Calu3 (cell line): ENCODE measurements around the gene VPS25. TPM values are rescaled to one million over a fixed set of nuclear protein-coding genes. Genes with fewer than 3 reads are reported as not detected.
A peak's percentile ranks its signal among the peaks of the same experiment; 100 is the strongest.

ENCODE experiments used
- BruUV-seq: library from RNA; stranded (reverse); fragments of 400-500 nt; replicated peaks from 2 replicates; lab custom pipeline; 2021; lab: Mats Ljungman, UMichigan
- CTCF ChIA-PET: fragments of 300-600 bp; sonication (Branson Sonifier 250); formaldehyde crosslinking; loops from one replicate; lab custom pipeline; 2022; ENCODE audit warnings: antibody characterized with exemption; lab: Charles Lee
- DNase-seq: peaks from one replicate; pipeline ENCODE4 v3.0.0; 2022
- H3K27ac Mint-ChIP-seq: one replicate; pipeline ENCODE4 v1.8.0; 2022; ENCODE audit warnings: mixed read lengths; ENCODE audit not compliant: unreplicated experiment
- H3K27me3 Mint-ChIP-seq: one replicate; pipeline ENCODE4 v1.8.0; 2022; ENCODE audit warnings: mixed read lengths; ENCODE audit not compliant: unreplicated experiment
- H3K36me3 Mint-ChIP-seq: one replicate; pipeline ENCODE4 v1.8.0; 2022; ENCODE audit warnings: mild to moderate bottlenecking, moderate library complexity, mixed read lengths; ENCODE audit not compliant: insufficient read depth, unreplicated experiment
- H3K4me1 Mint-ChIP-seq: one replicate; pipeline ENCODE4 v1.8.0; 2022; ENCODE audit warnings: mild to moderate bottlenecking, low read depth, mixed read lengths; ENCODE audit not compliant: unreplicated experiment
- H3K4me3 Mint-ChIP-seq: one replicate; pipeline ENCODE4 v1.8.0; 2022; ENCODE audit warnings: mild to moderate bottlenecking, low read depth, moderate library complexity, mixed read lengths; ENCODE audit not compliant: unreplicated experiment
- H3K9me3 Mint-ChIP-seq: one replicate; pipeline ENCODE4 v1.8.0; 2022; ENCODE audit warnings: low read depth, mixed read lengths; ENCODE audit not compliant: unreplicated experiment
- CTCF ChIP-seq: fragments of 200-600 bp; IDR thresholded peaks from one replicate; pipeline ENCODE4 v1.8.0; 2022; ENCODE audit warnings: antibody characterized with exemption; ENCODE audit not compliant: unreplicated experiment
- intact Hi-C: fragments of 100-400 bp; cut with micrococcal nuclease; formaldehyde crosslinking; loops from one replicate; pipeline ENCODE4 v1.10.0; 2022; ENCODE audit not compliant: unreplicated experiment
- total RNA-seq: library from RNA; stranded (reverse); gene quantifications from 2 replicates; pipeline ENCODE4 v1.2.3, GENCODE V29; 2022

The VPS25 gene
- total RNA-seq, 1 experiment from 2014 or later = 93.9 TPM

DNA sequence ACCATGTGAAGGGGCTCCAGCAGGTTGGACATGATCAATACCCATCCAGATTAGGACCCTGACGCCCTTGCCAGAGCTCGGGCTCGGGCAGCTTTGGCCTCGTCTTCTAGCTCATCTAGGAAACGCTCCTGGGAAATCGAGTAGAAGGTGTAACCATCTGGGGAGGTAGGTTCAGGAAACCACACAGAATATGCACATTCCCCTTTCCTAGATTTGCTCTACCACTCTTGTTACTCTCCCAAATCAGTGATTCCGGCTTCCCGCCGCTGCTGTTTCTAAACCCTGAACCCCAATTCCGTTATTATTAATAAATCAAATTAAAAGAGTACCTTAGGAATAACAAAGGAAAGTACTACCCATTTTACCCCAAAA lies 24.7 kb downstream of the VPS25 start:
- peaks cover 17% of the 10 kb centered on the region for H3K27me3 Mint-ChIP-seq
- intact Hi-C loops = no loop called here
- TF ChIP-seq CTCF = no peak
- peaks cover 21% of the 10 kb centered on the region for H3K4me1 Mint-ChIP-seq
- no peaks in the 10 kb centered on the region for H3K9me3 Mint-ChIP-seq
- no peak for DNase-seq
- peak overlapping the region; percentile 86 for H3K4me3 Mint-ChIP-seq
- no TSS peak for BruUV-seq
- CTCF ChIA-PET = interaction anchor here (0.9 to 1.5 kb wide), 5 partner anchors 22 to 219 kb away, joined by 3 to 5 read pairs (median 3); partner anchors contain the start of genes BECN1 and VPS25
- peaks cover 36% of the 10 kb centered on the region for H3K36me3 Mint-ChIP-seq
- H3K27ac Mint-ChIP-seq = peak overlapping the region; percentile 73

- no peak for TF ChIP-seq CTCF
- no peaks in the 10 kb centered on the region for H3K9me3 Mint-ChIP-seq
- peaks cover 17% of the 10 kb centered on the region for H3K27me3 Mint-ChIP-seq
- DNase-seq = peak; percentile 95
- H3K4me1 Mint-ChIP-seq = peaks cover 21% of the 10 kb centered on the region
- no TSS peak for BruUV-seq
- H3K36me3 Mint-ChIP-seq = peaks cover 36% of the 10 kb centered on the region
- intact Hi-C loops = no loop called here
- H3K4me3 Mint-ChIP-seq = peak within 1 kb of the TSS; percentile 86
- CTCF ChIA-PET = interaction anchor here (0.6 to 1.5 kb wide), 7 partner anchors 21 to 220 kb away, joined by 3 to 6 read pairs (median 3); partner anchors contain the start of genes BECN1 and VPS25
- peak within 1 kb of the TSS; percentile 73 for H3K27ac Mint-ChIP-seq
Observed at GRCh38 chr17:42798383-42799380, 25.4 kb downstream of the VPS25 start, which contains the start of the genes CNTD1 and COA3. Gene CNTD1, plus strand, starts transcription at chr17:42798861. Its CDS starts 207 bp downstream, at chr17:42799068. Gene COA3, minus strand, starts transcription at chr17:42798704. Its CDS starts 23 bp downstream, at chr17:42798681.

DNA sequence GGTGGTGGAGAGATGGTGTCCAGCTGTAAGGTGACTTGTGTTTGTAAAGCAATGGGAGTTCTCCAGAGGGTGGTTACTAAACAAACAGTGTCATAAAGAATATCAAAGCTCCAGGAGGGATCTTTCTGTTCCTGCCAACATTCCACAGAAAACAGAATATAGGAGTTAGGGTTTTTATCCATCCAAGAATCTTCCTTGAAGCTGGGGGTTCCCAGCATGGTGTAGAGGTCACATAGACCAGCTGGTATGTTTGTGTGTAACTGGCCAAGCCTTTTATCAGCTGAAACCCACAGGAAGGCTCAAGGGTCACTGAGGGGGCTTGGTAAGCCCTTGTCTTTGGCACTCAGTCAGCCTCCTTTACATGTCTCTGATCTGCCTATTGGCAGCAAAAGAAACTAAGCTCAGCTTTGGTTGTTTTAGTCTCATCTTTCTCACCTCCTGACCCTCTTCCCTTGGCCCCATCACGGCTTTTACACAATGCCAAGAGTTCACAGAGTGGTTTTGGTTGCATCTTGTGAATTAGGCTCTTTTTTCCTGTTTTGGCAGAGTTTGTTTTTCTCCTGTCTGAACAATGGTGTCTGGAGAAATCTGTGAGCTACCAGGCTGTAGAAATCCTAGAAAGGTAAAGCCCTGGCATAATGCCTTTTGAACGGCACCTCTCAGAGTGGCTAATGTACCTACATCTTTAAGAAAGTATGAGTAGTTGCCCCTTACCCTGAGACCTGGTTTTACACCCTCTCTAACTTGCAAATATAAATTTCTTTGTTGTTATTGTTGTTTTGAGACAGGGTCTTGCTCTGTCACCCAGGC lies 30.0 kb downstream of the VPS25 start:
- CTCF ChIA-PET = interaction anchor here (0.5 kb wide), 1 partner anchor 132 kb away, joined by 12 read pairs; no protein-coding TSS in a partner anchor
- no peaks in the 10 kb centered on the region for H3K9me3 Mint-ChIP-seq
- no peak for TF ChIP-seq CTCF
- BruUV-seq = no TSS peak
- intact Hi-C loops = no loop called here
- DNase-seq = no peak
- no peak overlapping the region for H3K4me3 Mint-ChIP-seq
- no peak overlapping the region for H3K27ac Mint-ChIP-seq
- H3K36me3 Mint-ChIP-seq = peaks cover 7% of the 10 kb centered on the region
- H3K27me3 Mint-ChIP-seq = peaks cover 17% of the 10 kb centered on the region
- peaks cover 8% of the 10 kb centered on the region for H3K4me1 Mint-ChIP-seq

DNA sequence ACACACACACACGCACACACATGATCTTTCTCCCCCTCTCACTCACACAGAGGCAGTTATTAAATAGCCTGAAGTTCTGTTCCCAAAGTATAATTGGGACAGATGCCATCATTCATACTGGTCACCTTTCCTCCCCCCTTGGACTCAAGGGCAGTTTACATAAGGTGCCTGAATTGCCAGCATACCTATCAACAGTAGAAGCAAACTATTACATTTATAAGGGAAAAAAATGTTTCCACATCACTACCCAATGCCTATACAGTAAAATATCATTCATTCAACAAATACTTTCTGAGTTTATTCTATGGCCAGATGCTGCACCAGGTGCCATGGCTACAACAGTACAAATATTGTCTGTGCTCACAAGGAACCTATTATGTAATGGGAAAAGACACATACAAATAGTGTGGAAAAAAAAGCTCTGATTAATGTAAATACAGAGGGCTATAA lies 31.7 kb downstream of the VPS25 start:
- H3K4me3 Mint-ChIP-seq = no peak overlapping the region
- intact Hi-C loops = no loop called here
- no TSS peak for BruUV-seq
- H3K27ac Mint-ChIP-seq = no peak overlapping the region
- no peaks in the 10 kb centered on the region for H3K36me3 Mint-ChIP-seq
- CTCF ChIA-PET = interaction anchor here (0.7 kb wide), 1 partner anchor 24 kb away, joined by 8 read pairs; no protein-coding TSS in a partner anchor
- DNase-seq = no peak
- H3K9me3 Mint-ChIP-seq = no peaks in the 10 kb centered on the region
- TF ChIP-seq CTCF = no peak
- H3K4me1 Mint-ChIP-seq = no peaks in the 10 kb centered on the region
- peaks cover 13% of the 10 kb centered on the region for H3K27me3 Mint-ChIP-seq
